HG03175 (cell line): ENCODE results near the gene SNED1.

Experiments used
- ATAC-seq: cut with Tn5 transposase; IDR thresholded peaks from one replicate; pipeline ENCODE4 v1.9.1; 2021; ENCODE audit warnings: mild to moderate bottlenecking, moderate library complexity; ENCODE audit not compliant: unreplicated experiment

The SNED1 gene

DNA sequence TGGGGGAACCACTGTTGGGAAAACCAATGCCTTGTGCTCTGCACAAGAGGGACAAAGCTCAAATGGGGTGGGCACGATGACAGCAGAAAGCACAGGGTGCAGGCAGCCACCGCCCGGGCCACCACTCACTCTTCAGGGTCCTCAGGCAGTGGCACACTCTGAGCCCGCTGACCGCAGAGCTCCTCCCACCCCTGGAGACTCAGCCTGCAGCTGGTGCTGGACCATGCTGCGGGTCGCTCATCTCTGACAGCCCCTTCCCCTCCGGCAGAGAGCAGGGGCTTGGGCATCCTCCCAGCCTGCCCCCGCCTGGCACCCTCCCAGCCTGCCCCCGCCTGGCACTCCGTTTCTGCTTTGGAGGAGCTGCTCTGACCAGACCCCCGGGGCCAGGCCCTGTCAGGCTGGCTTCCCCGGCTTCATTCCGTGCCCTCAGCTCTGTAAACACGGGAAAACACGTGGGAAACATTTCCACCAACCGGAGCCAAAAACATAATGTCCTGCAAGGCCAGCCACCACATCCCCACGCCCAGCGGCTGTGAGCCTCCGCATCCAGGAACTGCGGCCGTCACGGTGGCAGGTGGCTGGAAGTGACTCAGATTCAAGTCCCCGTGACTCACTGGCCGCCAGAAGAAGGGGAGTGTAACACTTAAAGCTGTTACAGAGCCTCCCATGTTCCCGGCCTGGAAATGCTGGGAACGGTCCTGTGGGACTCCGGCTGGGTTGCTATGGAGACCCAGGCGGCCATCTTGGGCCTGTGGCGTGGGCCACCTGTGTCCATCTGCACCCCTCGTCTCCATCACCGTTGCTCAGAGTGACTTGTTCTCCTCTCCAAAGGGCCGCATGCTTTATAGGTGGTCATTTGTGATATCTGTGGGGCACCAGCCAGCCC lies 6.8 kb upstream of the SNED1 start:
- ATAC-seq = no peak

DNA sequence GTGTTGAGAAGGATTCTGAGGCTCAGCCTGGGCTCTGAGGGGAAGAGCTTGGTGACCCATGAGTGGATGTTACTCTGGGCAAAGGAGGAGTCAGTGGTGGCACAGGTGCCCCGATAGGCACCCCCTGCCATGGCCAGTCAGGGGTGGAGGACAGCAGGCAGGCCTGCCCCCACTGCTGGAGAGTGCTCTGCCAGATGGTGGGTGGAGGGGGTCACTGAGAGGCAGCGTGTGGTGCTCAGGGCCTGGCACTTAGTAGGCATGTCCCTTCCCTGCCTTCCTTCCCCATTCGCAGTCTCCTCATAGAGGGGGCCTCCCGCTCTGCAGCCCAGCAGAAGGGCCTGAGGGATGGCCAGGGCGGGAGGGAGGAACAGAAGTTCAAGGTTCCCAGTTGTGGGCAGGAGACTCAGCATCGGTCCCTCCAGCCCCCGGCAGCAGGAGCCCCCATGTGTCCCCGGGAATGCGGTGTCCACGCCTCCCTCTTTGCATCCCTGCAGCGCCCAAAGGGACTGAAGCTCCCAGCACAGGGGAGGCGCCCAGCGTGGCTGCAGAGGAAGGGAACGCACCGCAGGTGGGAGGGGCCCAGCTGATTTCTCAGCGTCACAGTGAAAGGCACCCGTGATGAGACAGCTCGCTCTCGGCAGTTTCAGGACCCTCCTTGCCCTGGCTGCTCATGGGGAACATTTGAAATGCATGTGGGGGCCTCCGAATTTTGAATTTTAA lies 5.7 kb upstream of the SNED1 start:
- ATAC-seq = no peak

DNA sequence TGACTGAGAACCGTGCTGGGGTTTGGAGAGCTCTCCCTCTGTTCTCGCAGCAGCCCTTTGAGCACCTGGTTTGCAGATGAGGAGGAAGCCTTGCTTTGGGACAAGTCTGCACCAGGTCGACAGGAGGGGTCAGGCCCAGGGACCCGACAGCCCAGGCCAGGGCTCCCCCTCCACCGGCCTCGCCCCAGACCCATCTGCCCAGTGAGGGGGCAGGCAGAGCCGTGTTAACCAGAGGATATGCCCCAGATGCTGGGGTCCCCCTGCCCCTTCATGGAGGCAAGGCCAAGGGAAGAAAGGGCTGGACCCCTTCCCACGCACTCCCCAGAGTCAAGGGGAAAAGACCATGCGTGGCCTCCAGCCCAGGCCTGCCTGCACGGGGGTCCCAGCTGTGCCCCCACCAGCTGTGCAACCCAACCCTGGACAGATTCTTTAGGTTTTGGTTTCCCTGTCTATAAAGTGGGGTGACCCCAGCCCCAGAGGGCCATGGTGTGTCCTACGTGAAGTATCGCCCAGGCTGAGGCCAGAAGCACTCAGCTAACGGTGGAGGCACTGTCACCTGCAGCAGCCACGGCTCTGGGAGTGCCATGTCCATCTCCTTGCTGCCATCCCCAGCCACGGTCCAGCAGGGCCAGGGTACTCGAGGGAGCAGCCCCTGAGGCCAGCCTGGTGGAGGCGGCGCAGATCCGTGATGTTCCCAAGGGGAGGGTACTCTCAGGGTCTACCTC lies 4.8 kb upstream of the SNED1 start:
- no peak for ATAC-seq

DNA sequence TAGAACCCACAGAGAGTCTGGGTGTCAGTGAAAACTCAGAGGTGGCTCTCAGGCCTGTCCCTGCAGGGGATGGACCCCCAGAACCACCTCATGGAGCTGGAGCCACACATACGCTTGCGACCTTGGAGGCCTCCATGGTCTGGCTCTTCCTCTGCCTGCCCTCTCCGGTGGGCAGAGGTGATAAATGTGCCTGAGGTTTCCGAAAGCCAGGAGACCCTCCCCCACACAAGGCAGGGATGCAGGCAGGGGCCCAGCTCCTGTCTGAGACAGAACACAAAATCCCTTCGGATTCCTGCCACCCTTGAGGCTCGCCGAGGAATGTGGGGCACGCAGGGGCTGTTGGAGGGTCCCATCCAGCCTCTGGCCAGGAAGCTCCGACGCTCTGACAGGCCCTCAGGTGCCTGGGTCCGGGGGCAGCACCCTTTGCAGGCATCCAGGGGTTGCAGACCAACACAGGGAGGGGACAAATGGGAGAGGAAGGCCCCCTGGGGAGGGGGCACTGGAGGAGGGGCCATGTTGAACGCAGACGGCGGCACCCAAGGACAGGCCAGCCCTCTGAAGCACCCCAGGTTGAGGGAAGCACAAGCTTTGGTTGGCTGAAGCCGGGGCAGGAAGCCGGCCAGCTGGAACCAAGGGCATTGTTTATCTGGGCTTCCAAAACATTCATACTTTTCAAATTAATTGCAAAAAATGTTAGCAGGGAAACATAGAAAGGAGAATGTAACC lies 4.1 kb upstream of the SNED1 start:
- no peak for ATAC-seq

DNA sequence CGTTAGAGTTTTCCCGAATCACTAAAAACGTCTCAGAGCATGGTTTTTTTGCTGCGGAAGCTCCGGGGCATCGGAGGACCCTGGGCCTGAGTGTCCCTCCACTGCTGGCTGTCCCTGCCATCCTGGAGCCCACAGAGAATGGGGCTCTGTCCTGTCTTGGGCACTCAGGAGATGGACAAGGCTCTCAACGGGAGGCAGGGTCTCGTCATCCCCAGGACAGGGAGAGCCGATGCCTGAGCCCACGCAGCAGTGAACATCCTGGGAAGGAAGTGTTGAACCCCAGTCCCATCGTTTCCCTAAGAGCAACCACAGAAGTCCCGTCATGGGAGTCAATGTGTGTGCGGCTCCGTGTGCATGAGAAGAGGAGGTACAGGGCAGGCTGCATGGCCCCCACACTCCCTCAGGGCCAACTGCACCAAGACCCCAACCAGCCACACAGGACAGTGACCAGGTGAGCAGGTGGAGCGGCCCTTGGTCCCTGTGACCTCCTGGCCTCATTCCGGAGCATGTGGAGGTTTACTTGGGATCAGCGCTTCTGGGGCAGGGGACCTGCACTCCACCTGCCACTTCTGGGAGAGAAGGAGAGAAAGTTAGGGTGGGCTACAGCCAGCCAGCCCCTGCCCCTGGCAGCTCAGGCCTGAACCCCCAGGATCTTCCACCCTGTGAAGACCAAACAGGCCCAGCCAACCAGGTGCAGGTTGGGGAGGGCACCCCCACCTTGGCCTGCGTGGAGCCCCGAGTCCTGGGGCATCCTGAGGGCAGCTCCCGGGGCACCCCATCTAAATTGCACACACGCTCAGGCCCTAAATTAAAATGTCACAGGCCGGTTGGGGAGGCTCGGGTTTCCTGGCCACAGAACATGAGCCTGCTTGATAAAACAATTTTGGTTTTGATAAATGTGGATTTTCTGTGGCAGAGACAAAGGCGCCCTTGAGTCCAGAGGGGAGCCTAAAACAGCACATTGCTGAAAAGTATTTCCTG lies 3.1 kb upstream of the SNED1 start:
- no peak for ATAC-seq

DNA sequence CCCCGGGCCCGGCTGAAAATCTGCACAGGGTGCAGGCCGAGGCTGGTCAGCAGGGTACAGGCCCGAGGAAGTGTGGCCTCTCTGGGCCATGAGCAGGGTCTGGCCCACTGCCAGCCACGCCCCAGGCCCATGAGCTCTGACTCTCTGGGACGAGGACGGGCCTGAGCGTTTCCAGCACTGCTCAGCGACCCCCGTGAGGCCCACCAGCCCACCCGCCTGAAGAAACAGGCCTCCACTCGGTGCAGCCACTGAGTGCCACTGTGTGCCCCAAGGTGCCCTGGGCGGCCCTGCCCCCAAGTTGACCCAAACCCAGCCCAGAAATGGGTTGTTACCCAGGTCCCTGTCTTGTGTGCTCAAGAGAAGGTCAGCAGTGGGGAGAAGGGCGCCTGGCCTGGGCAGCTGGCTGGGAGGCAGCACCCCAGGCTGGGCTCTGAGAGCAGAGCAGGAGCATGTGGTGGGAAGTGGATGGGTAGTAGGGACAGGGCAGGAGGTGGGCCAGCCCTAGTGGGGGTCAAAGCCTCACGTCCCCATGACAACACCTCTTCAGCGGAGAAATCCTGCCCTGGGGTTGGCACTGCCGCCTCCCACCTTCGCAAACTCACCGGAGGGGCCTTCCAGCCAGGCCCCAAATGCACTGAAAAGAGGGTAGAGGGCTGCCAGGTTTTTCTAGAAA lies 2.1 kb upstream of the SNED1 start:
- no peak for ATAC-seq

DNA sequence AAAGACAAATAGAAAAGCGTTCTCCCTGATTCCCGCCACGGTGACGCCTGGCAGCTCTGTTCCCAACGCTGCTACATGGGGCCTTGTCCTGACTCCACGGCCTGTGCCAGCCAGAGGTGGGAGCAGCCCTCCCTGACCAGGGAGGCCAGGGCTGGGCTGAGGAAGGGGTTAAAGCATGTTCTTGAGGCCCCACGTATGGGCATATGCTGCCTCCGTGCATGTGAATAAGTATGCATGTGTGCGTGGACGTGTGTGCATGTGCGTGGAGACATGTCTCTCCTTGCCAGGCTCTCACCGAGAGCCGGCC lies 1.6 kb upstream of the SNED1 start:
- no peak for ATAC-seq

DNA sequence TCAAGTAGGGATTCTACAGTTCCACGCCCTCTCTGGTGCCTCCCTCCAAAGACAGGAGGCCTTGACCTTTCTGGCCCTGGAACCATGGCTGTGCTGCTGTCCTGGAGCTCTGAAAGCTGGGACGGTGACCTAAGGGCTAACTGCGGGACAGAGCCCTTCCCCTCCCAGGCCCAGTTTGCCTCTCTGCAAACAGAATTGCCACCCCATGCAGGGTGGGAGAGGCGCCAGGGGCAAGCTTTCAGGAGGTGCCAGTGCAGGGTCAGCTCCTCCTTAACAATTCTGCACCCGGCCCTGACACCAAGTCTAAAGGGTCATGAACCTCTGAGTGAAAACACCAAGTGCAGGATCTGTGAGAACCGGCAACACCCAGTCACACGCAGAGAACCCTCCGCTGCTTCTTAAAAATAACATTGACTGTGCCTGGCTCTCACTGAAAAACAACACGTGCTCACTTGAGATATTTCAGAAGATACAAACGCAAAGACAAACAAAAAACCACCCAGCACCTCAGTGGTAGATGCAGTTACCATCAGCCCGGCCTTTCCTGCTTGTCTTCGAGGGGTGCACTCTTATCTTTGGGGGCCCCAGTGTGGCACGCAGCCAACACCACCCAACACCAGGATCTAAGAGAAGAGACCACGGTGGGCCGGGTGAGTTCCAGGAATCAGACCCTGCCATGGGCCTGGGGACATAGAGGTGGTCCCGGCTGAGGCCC lies 1.1 kb upstream of the SNED1 start:
- no peak for ATAC-seq

DNA sequence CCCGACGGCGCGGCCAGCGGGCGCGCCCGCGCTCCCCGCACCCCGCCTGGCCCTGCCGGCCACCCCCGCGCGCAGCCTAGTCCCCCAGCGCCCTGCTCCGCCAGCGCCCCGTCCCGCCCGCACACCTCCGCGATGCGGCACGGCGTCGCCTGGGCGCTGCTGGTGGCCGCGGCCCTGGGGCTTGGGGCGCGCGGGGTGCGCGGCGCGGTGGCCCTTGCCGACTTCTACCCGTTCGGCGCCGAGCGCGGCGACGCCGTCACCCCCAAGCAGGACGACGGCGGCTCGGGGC lies 232 bp downstream of the SNED1 start:
- no peak for ATAC-seq

DNA sequence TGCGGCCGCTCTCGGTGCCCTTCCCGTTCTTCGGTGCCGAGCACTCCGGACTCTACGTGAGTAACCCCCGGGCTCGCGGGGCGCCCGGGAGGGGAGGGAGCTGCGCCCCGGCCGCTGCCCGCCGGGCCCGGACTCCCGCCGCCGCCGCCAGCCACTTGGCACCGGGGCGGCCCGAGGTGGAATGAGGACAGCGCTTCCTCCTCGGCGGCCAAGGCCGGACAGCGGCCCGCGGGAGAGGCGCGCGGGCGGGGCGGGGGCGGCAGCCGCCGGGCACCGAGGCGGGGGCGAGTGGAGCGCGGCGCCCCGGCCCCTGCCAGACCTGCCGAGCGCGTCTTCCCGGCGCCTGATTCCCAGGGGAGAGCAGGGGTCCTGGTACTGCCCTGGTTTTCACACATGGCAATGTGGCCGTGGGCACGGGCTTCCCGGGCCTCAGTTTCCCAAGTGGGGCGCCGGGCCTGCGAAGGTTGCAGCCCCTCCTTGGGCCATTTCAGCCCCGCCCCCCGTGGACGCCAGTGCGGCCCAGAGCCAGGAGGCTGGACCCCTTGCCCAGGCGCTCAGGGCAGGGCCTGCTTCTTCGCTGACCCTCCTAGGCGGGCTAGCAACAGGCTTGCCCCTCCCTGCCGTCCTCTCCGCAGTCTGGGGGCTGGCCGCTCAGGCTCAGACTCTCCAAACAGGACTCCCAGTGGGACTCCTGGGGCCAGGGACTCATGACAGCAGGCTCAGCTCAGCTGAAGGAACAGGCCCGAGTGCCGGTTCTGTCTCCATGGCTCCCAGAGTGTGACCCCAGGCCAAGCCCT lies 775 bp downstream of the SNED1 start:
- ATAC-seq = no peak

DNA sequence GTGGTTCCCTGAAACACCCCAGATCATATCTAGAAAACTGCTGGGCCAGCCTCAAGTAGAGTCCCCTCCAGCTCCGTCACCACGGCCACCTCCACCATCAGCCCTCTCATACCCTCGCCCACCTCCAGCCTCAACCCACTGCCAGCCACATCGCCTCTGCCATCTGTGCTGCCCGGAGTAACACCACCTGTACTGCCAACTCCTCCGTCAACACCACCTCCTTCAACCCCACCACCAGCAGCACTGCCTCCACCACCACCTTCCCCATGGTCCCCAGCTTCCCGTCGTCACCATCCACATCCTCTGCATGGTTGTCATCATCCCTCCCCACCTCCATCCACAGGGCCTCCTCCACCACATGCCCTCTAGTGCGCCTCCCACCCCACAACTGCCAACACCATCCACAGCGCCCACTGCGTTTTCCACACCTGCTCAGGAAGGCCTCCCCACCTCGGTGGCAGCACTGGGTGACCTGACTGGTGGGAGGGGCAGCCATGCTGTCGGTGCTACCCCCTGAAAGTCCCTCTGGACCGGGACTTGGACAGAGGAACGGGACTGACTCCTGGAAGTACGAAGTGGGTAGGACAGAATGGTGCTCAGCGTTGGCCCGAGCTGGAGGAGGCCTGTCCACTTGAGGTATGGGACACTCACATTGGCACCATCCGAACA lies 1.6 kb downstream of the SNED1 start:
- ATAC-seq = no peak

DNA sequence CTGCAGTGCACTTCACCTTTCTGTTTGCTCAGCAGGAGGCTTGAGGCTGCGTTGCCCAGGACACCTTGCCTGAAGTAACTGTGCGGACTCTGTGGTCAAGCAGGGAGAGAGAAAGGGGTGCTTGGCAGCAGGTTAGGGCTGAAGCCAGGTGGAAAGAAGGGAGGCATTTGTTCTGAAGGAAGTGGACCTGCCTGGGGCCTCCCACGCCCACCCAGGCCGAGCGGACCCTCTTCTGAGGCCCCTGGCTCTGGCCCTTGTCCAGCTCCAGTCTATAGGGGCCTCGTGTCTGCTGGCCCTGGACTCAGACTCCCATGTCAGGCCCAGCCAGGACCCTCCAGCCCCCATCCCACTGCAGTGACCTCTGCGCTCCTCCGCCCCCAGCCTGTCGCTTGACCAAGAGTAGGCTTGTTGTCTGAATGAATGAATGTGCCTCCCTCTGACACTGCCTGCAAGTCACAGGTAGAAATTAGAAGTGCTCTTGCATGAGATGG lies 2.5 kb downstream of the SNED1 start:
- ATAC-seq = no peak

DNA sequence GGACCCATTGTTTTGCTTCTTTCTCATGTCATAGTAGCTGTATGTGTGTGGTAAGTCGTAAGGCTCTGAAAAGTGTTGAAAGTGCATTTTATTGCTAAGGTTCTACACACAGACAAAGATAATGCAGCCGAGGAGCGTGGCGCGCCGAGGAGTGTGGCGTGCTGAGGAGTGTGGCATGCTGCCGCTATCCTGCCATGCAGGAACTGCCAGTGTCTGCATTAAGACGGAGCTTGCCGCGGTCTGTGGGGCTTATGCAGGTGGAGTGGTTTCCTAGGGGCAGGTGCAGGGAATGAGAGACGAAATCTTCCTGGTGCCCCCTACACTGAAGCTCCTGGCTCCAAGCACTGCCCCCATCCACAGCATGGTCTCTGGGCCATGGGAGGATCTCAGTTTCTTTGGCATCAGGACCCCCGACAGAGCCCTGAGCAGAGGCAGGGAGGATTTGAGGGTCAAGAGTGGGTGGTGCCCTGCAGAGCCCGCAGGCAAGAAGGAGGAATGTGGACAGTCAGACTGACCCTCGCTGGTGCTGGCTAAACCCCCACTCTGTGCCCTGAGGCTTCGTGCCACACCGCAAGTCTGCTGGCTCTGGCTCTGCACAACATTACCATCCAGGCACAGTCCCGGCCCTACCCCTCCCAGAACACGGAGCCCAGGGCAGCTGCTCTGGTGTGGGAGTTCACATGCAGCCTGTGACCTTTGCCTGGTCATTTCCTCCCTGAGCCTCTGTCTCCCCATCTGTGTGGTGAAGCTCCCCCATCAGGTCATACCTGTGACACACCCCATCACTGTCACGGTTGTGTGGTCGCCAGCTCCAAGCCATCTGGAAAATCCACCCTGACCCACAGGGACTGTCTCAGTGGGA lies 3.2 kb downstream of the SNED1 start:
- no peak for ATAC-seq

DNA sequence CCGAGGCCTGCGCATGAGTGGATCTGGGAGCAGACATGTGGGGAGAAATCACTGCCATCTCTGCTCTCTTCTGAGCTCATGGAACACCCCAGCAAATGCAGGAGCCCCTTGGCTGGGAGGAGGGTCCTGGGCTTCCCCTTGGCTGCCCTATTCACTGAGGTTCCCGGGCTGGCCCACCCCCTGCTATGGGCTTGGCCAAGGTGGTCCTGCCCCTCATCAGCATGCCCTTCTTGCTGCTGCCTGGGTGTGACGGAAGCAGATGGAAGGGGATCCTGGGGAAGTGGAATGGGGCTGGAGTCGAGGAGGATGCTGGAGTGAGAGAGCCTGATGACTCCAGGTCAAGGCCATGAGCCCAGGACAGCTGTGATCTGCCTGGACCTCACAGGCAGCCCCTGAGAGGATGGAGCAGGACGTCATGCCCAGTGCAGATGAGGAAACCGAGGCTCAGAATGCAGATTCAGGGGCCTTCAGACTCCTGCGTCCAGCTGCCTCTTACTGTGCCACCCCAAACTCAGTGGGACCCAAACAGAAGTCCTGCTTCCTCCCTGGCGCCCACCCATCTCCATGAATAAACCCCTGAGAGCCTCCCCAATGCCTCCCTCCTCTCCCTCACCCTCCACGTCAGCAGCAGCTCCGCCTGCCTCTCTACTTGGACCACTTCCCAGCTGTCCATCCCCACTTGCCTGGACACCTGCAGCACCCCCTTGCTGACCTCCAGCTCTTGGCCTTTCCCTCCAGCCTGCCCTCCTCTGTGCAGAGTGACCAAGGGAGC lies 4.0 kb downstream of the SNED1 start:
- ATAC-seq = no peak

DNA sequence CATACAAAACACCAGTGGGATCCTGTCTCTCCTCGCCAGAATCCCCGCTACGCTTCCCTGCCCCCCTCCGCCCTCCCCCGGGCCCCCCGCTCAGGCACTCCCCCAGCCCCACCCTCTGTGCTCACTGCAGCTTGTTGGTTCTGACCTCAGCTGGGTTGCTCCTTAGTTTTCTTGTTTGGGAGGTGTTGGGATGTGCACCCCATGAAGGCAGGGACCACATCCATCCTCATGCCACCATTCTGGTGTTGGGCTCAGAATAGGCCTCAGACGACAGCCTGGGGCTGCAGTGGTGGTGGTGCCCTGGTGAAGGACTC lies 4.6 kb downstream of the SNED1 start:
- ATAC-seq = no peak

DNA sequence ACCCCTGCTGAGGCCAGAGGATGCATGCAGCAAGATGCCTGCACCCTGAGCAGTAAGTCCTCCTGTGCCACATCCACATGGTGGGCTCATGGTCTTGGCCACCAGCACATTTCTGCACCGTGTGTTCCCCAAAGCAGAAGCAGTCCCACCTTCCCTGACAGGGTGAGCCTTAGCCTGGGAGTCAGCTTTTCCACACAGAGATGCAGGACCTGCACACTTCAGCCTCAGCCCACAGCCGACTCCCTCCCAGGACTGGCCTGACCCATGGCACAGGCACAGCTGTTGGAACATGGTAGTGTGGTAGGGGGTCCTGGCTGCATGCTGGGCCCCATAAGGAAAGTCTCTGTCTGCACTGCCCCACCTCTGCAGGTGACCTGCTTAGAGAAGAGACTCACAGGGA lies 5.0 kb downstream of the SNED1 start:
- ATAC-seq = no peak
